ENCODE results near the gene METTL23.
"Not testable (repeated sequence)": the region's sequence is repeated elsewhere in the genome, so short reads cannot be mapped to it uniquely, and the experiment has no call there.

The METTL23 gene

DNA sequence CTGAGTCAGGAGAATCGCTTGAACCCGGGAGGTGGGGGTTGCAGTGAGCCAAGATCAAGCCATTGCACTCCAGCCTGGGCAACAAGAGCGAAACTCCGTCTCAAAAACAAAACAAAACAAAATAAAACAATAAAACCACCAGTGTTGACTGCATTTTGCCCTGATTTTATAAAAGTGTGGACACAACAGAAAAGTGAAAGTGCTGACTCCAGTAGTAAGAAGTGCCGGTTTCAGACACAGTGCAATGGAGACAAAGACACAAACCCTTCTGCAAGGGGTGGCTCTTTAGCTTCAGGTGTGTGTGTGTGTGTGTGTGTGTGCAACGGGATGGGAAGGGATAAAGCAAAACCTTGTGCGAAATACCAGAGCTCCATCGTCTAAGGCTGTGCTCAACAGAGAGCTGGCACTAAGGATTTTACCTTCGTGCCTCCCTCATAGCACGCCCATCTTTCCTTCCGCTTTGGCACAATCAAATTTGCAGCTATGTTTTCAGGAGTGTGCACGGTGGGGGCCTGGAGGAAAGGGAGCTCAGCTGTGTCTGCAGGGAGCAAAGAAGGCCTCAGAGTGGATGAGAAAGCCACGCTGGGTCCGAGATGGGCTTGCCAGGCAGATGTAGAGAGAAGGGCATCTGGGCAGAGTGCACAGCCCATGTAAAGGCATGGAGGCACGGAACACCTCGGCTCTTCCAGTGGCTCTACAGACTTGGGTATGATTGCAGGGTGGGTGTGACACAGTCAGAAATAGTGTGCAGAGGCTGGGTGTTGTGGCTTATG, 31.4 kb upstream of the METTL23 start:
- no peak for DNase-seq

DNA sequence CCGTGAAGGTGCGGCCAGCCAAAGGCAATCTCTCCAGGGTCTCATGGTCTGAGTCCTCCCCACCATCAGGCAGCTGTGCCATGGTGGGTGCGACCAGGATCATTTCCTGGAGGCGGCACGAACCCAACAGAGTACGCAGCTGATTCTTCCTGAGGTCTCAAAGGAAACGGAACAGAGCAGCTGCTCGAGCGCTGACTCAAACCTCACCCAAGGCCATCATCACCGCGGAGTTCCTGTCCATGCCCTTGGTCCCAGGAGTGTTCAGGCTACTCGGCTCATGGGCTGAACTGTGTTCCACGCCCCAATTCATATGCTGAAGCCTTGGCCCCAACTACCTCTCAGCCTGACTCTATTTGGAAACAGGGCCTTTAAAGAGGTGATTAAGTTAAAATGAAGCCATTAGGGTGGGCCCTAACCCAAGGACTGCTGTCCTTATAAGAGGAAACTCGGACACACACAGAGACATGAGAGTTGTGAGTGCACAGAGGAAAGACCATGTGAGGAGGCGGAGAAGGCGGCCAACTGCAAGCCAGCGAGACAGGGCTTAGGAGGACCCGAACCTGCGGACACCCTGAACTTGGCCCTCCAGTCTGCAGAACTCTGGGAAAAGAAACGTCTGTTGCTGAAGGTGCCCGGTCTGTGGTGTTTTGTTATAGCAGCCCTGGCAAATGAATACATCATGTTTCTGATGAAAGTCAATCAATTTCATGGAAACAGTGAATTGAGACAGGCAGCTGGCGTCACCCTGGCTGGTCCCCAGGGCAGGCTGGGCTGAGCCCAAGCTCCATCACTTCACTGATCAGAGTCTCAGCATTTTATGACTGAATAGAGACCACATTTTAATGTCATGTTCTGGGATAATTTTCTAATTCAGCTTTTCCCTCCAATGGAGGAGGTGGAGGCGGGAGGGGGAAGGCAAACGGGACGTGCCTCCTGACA, 29.6 kb upstream of the METTL23 start:
- DNase-seq, result no peak

DNA sequence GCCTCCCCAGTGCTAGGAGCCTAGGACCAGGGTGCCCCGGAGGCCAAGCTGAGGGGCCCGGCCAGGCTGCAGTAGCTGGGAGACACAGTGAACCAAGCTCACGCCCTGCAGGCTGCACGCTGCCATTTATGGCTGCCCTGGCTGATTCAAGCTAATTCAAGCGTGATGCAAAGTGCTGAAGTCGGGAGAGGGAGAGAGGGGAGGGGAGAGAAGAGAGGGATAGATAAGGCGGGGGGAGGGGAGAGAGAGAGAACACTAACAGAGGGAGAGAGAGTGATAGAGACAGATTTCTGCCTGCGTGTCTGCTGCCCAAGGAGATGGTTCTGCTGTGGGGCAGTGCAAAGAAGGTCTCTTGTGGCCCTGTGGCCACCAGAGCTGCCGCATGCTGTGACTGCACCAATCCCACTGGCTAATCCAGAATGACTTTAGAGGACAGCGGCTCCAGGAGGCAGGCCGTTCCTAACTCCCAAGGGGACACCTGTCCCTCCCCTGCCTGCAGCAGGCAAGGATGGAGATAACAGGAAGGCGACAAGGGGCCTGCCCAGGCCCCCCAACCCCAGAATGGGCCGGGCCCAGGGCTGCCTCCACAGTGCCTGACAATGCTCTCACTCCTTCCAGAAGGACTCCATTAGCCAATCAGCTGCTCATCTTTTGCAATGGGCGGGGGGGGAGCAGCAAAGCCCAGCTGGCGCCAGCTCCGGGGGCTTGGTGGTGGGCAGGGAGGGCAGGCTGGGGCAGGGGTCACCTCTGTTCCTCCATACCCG, 28.8 kb upstream of the METTL23 start:
- no peak for DNase-seq

DNA sequence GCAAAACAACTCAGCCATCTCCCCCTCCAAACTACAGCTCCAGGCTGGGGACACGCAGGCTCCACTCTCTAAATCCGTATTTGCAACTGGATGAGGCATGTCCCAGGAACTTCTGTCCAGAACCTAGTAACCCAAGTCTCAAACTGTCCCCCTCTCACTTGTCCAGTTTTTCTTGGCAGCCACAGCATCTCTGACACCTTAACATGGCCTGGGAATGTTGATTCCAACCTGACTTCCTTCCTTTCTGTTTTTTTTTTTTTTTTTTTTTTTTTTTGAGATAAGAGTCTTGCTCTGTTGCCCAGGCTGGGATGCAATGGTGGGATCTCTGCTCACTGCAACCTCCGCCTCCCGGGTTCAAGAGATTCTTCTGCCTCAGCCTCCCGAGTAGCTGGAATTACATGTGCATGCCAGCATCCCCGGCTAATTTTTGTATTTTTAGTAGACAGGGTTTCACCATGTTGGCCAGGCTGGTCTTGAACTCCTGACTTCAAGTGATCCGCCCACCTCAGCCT, 28.1 kb upstream of the METTL23 start:
- not testable (repeated sequence) for DNase-seq

- no peak for DNase-seq
Measured at GRCh38 chr17:76700270-76700616, 26.4 kb upstream of the METTL23 start.

GRCh38 chr17:76700617-76701470, 25.8 kb upstream of the METTL23 start:
- no peak for DNase-seq

DNA sequence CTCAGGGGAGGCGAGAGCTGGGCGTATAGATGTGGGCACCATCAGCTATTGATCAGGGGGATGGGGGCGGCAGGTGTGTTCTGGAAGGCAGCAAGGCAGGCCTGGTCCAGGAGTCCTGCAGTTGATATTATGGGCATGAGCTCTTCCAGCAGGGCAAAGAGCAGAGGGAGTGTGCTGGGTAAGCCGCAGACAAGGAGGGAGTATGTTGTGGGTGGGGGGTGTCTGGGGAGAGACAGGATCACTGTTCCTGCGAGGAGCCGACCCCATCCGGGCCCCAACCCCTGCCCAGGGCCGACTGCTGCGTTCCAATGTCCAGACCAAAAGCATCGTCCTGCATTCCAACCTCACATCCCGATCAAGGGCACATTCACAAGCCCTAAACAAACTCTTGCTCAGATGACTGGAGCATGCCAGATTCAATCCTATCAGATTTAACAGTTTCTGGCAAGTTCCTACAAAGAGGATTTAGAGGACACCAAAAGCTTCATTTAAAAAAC, 25.1 kb upstream of the METTL23 start:
- DNase-seq, result no peak

DNA sequence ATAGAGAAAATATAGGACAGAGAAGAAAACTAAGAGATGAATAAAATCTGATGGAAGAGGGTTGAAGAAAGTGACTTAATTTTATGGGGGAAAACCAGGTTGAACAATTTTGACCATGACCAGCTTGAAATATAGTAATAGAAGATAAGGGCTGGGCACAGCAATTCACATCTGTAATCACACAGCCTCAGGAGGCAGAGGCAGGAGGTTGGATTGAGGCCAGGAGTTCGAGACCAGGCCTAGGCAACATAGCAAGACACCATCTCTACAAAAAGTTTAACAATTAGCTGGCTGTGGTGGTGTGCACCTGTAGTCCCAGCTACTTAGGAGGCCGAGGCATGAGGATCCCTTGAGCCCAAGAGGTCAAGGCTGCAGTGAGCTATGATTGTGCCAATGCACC, 24.6 kb upstream of the METTL23 start:
- DNase-seq, result no peak

DNA sequence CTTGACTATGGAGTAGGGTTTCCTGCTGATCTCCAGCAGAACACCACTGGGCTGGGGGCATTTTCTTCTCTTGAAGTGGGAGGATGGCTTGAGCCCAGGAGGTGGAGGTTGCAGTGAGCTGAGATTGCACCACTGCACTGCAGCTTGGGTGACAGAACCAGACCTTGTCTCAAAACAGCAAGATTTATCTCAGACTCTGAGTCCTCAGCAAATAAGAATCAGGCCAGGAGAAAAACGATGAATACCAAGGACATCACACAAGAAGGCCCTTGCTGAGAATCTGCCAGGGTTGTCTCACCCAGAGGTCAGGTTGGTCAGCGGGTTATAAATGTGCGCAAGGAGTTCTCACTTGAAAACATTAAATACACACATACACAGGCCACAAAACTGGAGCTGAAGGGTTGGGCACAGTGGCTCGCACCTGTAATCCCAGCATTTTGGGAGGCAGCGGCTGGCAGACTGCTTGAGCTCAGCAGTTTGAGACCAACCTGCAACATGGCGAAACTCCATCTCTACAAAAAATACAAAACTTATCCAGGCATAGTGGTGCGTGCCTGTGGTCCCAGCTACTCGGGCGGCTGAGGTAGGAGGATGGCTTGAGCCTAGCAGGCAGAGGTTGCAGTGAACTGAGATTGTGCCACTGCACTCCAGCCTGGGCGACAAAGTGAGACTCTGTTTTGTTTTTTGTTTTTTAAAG, 23.6 kb upstream of the METTL23 start:
- DNase-seq, result no peak

GRCh38 chr17:76704805-76705204, 21.8 kb upstream of the METTL23 start:
- DNase-seq, result no peak

GRCh38 chr17:76706817-76707216, 19.8 kb upstream of the METTL23 start:
- no peak for DNase-seq

DNA sequence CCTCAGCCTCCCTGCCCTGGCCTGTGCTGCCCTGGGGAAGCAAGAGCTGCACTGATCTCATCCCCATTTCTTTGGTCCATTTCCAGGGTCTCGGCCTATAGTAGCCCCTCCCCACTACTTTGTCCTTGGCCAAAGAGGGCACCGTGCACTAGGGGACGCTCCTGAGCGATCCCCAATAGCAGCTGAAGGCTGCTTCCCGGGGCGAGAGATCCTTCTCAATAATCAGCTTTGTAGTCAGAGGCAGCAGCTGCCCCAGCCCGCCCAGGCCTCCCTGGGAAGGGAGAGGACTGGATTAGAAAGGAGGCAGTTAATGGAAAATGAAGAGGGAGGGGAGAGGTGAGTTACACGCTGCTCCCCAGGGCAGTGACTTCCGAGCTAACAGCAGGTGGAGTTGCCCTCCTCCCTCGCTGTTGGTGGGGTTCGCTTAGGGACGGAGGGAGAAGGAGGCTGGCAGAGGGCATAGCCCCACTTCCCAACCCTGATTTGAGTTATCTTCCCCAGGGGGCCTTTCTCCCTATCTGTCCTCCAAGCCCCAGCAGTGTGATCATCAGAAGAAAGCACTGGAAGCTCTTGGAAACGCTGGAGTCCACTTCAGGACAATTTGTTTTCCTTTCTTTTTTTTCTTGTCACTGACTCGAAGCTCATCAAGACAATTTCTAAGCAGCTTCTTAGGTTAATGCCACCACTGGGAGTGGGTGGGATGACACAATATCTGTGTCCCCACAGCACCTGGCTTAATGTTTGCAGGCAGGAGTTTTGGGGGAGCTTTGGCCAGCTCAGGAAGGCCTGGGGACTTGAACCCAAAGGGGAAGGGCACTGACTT, 18.4 kb upstream of the METTL23 start:
- no peak for DNase-seq

GRCh38 chr17:76709077-76709950, 17.3 kb upstream of the METTL23 start:
- DNase-seq, result no peak

GRCh38 chr17:76709951-76710862, 16.4 kb upstream of the METTL23 start:
- DNase-seq, result not testable (repeated sequence)

DNA sequence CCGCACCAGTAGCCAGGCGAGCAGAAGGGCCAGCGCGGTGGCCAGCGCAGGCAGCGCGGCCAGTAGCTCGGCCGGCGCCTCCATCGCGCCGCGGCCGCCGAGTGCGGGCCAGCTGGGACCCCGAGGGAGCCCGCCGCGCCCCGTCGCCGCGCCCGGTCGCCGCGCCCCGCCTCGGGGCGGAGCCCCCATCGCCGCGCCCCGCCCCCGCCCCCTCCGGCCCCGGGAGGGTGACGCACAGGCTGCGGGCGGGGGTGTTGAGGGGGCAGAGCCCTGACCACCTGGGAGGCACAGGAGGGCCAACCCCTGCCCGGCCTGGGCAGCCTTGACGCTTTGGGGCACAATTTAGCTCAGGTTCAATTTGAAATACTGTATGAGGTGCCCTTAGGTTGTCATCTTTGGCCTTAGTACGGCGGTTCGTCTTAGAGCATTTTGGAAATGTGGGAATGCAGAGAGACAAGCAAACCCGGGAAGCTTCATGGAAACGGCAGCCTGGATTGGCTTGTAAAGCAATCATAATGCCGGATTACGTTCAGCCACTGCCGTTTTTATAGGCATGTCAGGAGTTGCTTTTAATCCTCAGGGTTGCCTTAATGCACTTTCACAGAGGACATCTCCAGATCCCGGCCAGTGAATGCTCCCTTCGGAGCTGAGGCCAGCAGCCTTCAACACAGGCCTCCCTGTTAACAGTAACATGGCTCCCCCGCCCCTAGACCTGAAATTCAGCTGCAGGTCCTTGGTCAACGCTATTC, 15.6 kb upstream of the METTL23 start, which contains the start of gene MXRA7:
TSS of gene MXRA7 (minus strand) at position 103 of the 749 bp plus-strand sequence. CDS start at position 84, 19 bp downstream.
- DNase-seq, result peak; percentile 58

DNA sequence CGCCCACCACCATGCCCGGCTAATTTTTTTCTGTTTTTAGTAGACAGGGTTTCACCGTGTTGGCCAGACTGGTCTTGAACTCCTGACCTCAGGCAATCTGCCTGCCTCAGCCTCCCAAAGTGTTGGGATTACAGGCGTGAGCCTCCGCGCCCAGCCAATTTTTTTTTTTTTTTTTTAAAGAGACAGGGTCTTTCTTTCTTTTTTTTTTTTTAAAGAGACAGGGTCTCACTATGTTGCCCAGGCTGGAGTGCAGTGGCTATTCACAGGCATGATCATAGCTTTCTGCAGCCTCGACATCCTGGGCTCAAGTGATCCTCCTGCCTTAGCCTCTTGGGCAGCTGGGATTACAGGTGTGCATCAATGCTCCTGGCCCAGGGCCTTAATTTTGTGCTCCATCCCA, 14.3 kb upstream of the METTL23 start:
- not testable (repeated sequence) for DNase-seq

GRCh38 chr17:76713765-76714164, 12.9 kb upstream of the METTL23 start:
- DNase-seq, result no peak

All from activated naive CD4-positive, alpha-beta T cell treated with anti-CD3 and anti-CD28 coated beads, Interleukin-2, amount 50 U/mL, for 16 hours (primary cell).